HEK293 (cell line): Measurements from ENCODE around the gene FOXE3.

ENCODE experiments used
- TCF7L2 ChIP-seq: IDR thresholded peaks from 2 replicates; pipeline ENCODE4 v1.6.1; 2011; ENCODE audit warnings: low read depth, mild to moderate bottlenecking, inconsistent platforms, low read length, moderate library complexity, borderline replicate concordance
- ZNF10 ChIP-seq: fragments of 450-650 bp; formaldehyde crosslinking; IDR thresholded peaks from 2 replicates; pipeline ENCODE4 v1.5.1; 2017; ENCODE audit warnings: missing biosample characterization, missing genetic modification characterization
- ZNF274 ChIP-seq, 2 experiments: fragments of 200-500 bp in 1 of 2; fragments of 450-650 bp in 1 of 2; sonication (Bioruptor generic) in 1 of 2; formaldehyde crosslinking in 1 of 2; IDR thresholded peaks; 2 replicates each; pipeline versions ENCODE4 v1.5.1 to v1.6.1; 2014 to 2016; ENCODE audit warnings: borderline replicate concordance in 1 of 2, inconsistent platforms in 1 of 2, low read length in 1 of 2, missing biosample characterization in 1 of 2, missing genetic modification characterization in 1 of 2
- TF ChIP-seq, protein P1 (sequence below): fragments of 450-650 bp; formaldehyde crosslinking; IDR thresholded peaks from 2 replicates; pipeline ENCODE4 v1.5.1; 2016; ENCODE audit warnings: missing biosample characterization, missing genetic modification characterization

GRCh38 chr1:47388030-47388890 lies 27.8 kb upstream of the FOXE3 start:
- TF ChIP-seq ZNF10 (tag by site-specific recombination) (no peak), TCF7L2 (no peak), ZNF274 (IDR thresholded peaks at IDR 0.05; ENCODE audit: low read length) (no peak), ZNF274 (tag by site-specific recombination; IDR thresholded peaks at IDR 0.05; ENCODE audit: borderline replicate concordance) (no peak)
- TF ChIP-seq, protein P1, sequence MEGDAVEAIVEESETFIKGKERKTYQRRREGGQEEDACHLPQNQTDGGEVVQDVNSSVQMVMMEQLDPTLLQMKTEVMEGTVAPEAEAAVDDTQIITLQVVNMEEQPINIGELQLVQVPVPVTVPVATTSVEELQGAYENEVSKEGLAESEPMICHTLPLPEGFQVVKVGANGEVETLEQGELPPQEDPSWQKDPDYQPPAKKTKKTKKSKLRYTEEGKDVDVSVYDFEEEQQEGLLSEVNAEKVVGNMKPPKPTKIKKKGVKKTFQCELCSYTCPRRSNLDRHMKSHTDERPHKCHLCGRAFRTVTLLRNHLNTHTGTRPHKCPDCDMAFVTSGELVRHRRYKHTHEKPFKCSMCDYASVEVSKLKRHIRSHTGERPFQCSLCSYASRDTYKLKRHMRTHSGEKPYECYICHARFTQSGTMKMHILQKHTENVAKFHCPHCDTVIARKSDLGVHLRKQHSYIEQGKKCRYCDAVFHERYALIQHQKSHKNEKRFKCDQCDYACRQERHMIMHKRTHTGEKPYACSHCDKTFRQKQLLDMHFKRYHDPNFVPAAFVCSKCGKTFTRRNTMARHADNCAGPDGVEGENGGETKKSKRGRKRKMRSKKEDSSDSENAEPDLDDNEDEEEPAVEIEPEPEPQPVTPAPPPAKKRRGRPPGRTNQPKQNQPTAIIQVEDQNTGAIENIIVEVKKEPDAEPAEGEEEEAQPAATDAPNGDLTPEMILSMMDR (tag by site-specific recombination) = no peak
